Thyroid gland (tissue), 4 donors: ENCODE measurements around the gene SALL4.

Experiments
- POLR2A ChIP-seq, 2 donors: fragments of 450-650 bp; IDR thresholded peaks; one replicate each; pipeline ENCODE4 v1.6.1; 2017; ENCODE audit warnings: antibody characterized with exemption in 2 of 2, mild to moderate bottlenecking in 2 of 2, moderate library complexity in 1 of 2
- TF ChIP-seq, protein P1 (sequence below), 6 experiments: fragments of 200-600 bp in 3 of 6; fragments of 450-650 bp in 3 of 6; sonication (generic) in 3 of 6; IDR thresholded peaks; one replicate each; pipeline ENCODE4 v1.5.1; 2016 to 2019; ENCODE audit warnings: antibody characterized with exemption in 6 of 6, mild to moderate bottlenecking in 2 of 6, inconsistent platforms in 1 of 6, moderate library complexity in 1 of 6

DNA sequence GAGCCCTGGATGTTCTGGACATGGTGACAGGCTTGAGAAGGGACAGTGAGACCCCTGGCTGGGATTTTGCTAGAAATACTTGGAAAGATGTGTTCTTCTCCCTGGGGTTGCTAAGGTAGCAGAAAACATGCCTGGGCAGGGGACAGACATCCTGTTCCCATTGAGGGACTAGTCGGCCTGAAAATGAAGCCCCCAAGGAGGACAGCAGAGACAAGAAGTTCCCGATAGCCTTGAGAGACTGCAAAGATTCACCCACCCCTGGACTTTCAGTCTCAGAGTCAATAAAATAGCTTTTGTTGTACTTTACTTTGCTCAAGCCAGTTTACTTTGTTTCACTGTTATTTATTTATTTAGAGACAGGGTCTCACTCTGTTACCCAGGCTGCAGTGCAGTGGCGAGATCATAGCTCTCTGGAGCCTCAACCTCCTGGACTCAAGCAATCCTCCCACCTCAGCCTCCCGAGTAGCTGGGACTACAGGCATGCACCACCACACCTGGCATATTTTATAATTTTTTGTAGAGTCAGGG lies 62.5 kb downstream of the SALL4 start:
- TF ChIP-seq, protein P1, sequence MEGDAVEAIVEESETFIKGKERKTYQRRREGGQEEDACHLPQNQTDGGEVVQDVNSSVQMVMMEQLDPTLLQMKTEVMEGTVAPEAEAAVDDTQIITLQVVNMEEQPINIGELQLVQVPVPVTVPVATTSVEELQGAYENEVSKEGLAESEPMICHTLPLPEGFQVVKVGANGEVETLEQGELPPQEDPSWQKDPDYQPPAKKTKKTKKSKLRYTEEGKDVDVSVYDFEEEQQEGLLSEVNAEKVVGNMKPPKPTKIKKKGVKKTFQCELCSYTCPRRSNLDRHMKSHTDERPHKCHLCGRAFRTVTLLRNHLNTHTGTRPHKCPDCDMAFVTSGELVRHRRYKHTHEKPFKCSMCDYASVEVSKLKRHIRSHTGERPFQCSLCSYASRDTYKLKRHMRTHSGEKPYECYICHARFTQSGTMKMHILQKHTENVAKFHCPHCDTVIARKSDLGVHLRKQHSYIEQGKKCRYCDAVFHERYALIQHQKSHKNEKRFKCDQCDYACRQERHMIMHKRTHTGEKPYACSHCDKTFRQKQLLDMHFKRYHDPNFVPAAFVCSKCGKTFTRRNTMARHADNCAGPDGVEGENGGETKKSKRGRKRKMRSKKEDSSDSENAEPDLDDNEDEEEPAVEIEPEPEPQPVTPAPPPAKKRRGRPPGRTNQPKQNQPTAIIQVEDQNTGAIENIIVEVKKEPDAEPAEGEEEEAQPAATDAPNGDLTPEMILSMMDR (IDR thresholded peaks at IDR 0.05), result no peak
- no peak for TF ChIP-seq POLR2A (IDR thresholded peaks at IDR 0.05)
